ENCODE measurements around the gene ODF2.
A peak's percentile ranks its signal among the peaks of the same experiment; 100 is the strongest.
"Not testable (repeated sequence)": the region's sequence is repeated elsewhere in the genome, so short reads cannot be mapped to it uniquely, and the experiment has no call there.

Gene ODF2

DNA sequence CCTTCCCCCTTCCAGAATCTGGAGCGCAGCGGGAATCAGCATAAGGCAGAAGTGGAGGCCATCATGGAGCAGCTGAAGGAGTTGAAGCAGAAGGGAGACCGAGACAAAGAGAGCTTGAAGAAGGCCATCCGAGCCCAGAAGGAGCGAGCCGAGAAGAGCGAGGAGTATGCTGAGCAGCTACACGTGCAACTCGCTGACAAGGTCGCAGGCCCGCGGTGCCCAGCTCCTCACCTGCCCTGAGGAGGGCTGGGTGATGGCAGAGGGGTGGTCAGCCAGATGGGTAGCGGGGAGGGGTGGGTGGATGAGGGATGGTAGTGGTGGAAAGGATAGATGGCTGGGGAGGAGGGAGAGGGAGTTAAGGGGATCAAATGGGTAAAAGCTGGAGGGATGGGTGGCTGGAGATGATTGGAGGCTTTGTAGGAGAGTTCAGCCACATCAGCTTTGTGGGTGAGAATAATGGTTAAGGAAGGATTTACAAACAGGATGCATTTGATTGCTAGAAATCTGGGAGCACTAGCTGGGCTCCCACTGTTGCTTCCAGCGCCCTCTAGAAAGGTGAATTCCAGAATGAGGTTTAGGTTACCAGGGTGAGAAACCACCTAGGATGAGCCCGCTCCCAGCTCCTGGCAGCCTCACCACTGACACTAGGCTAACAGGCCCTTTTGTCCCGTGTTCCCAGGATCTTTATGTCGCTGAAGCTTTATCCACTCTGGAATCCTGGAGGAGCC lies 29.0 kb downstream of the ODF2 start:
- DNase-seq (ENCODE audit: low spot score): no peak

- no peak for DNase-seq (ENCODE audit: low spot score)
Observed at GRCh38 chr9:128485414-128485855, 29.6 kb downstream of the ODF2 start.

DNA sequence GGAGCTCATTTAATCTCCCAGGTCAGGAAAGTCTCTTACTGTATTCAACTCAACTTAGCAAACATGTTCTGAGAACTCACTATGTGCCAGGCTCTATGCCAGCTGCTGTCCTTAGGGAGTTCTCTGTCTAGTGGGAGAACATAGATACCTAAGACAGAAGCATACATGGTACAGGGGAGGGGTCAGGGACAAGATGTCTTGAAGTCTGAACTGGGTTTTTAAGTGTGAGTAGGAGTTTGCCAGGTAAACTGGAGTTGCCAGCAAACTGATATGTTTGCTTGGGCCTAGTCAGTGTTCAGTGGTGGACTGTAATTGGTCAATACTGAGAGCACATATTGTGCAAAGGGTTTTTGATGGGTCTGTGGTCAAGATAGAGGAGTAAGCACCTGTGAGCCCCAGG lies 30.4 kb downstream of the ODF2 start:
- DNase-seq (ENCODE audit: low spot score): no peak

GRCh38 chr9:128493424-128493823 lies 37.6 kb downstream of the ODF2 start:
- no peak for DNase-seq (ENCODE audit: low spot score)

GRCh38 chr9:128494108-128494745 lies 38.4 kb downstream of the ODF2 start:
- DNase-seq (ENCODE audit: low spot score): no peak

DNA sequence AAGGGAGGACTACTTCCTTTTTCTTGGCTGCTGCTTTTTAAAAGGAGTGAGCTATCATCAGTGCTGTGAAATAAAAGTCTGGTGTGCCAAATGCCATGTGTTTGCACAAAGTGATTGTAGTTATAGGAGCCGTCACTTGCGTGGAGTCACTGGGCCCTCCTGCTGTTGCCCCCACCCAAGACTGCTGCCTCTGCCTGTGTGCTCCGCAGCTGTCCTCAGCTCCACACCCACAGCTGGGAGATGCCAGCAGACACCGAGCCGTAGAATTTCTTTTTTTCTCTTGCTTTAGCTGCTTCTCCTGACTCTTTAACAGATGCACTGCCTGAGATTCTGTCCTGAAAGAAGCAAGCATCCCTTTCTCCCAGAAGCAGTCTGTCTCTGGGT lies 38.9 kb downstream of the ODF2 start:
- no peak for DNase-seq (ENCODE audit: low spot score)

DNA sequence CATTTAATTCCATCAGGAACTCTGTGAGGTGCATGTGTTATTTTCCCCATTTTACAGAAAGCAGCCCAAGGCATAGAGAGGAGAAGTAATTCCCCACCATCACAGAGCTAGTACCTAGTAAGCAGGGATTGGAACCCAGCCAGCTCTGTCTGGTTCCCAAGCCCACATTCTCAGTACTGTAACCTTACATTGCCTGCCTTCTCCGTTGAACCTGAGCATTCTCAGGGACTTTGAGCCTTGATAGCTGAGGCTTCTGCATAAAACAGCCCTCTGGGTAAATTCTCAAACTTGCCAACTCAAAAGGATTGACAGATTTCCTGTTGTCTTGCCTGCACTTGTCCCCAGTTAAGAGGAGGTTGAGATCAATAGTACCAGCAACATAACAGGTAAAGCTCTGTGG lies 39.5 kb downstream of the ODF2 start:
- no peak for DNase-seq (ENCODE audit: low spot score)

DNA sequence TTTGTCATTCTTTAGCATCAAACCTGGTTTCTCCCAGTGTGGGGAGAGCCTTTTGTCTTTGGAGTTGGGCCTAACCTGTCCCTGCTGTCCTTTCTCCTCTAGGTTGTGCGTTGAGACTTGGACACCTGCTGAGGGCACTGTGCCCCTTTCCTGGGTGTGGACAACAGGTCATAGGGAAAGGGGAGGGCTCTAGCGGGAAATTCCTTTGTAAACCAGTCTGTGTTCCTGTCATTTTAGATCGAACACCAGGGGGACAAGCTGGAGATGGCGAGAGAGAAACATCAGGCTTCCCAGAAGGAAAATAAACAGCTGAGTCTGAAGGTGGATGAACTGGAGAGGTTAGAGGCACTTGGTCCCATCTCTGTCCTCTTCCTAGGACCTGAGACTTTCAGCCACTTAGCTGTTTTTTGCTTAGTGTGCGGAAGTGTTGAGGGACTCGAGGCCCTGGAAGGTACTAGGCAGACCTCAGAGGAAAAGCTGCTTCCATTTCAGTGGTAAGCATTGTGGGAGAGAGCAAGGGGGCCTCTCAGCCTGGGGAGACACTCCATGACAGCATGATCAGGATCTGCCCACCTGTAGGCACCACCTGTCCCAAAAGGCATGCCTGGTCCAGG lies 40.1 kb downstream of the ODF2 start:
- DNase-seq (ENCODE audit: low spot score): no peak

- no peak for DNase-seq (ENCODE audit: low spot score)
Observed at GRCh38 chr9:128497824-128498610, 42.2 kb downstream of the ODF2 start.

DNA sequence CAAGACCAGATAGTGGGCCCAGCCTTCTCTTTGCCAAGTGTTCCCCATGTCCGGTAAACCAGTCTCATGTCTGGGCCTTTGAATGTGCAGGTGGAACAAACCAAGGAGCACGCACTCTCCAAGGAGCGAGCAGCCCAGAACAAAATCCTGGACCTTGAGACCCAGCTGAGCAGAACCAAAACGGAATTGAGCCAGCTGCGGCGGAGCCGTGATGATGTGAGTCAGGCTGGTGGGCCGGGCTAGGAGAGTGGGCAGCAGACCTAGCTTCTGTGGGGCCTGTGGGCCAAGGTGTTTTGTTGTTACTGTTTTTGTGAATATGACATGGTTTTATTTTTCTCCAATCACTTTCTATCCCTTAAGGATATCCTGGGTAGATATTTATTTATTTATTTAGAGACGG lies 43.1 kb downstream of the ODF2 start:
- no peak for DNase-seq (ENCODE audit: low spot score)

- no peak for DNase-seq (ENCODE audit: low spot score)
Observed at GRCh38 chr9:128499920-128500319, 44.1 kb downstream of the ODF2 start.

DNA sequence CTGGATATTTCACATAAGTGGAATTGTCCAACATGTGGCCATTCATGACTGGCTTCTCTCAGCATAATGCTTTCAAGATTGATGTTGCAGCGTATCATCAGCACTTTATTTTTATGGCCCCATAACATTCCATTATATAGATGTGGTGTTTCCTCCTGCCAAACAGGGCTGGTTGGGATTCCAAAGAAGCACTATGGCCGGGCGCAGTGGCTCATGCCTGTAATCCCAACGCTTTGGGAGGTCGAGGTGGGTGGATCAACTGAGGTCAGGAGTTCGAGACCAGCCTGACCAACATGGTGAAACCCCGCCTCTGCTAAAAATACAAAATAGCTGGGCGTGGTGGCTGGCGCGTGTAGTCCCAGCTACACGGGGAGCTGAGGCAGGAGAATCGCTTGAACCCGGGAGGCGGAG lies 47.6 kb downstream of the ODF2 start:
- not testable (repeated sequence) for DNase-seq (ENCODE audit: low spot score)

- no peak for DNase-seq (ENCODE audit: low spot score)
Observed at GRCh38 chr9:128503870-128504269, 48.1 kb downstream of the ODF2 start.

- DNase-seq (ENCODE audit: low spot score): peak; percentile 97
Observed at GRCh38 chr9:128504485-128505413, 48.9 kb downstream of the ODF2 start, which contains the start of gene GLE1. TSS of gene GLE1 (plus strand) at chr9:128504719. CDS start at chr9:128504806, 87 bp downstream.

DNA sequence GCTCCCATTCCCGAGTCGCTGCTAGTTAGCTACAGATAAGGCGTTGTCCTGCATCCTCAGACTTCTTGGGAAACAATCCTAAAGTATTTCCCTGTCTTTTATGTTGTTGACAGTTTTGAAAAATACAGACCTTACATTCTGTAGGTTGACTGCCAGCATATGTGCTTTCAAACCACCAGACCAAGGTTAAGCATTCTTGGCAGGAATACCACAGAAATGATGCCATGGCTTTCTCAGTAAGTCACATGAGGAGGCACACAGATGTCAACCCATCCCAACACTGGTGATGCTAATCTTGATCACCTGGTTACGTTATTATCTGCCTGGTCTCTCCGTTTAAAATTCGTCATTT lies 49.6 kb downstream of the ODF2 start:
- DNase-seq (ENCODE audit: low spot score): no peak

DNA sequence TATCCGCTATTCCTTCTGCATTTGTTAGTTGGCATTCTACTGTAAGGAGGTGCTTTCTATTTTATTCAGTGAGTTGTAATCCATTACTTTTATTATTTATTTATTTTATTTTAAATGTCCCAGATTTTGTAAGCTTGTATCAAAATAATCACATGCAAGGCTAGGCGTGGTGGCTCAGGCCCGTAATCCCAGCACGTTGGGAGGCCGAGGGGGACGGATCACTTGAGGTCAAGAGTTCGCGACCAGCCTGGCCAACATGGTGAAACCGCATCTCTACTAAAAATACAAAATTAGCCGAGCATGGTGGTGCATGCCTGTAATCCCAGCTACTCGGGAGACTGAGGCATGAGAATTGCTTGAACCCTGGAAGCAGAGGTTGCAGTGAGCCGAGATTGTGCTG lies 50.1 kb downstream of the ODF2 start:
- DNase-seq (ENCODE audit: low spot score): not testable (repeated sequence)

DNA sequence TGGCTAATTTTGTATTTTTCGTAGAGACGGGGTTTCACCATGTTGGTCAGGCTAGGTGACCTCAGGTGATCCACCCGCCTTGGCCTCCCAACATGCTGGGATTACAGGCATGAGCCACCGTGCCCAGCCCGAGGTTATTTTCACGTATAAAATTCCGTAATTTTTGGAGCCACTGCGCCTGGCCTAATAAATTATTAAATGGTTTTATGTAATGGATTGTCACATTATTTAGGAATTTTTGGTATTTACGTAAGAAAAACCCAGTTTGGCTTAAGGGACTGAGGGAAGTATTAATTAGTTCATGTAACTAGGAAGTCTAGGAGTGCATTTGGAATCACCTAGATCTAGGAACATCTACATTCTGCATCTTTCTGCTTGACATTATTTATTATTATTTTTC lies 57.0 kb downstream of the ODF2 start:
- DNase-seq (ENCODE audit: low spot score): no peak

DNA sequence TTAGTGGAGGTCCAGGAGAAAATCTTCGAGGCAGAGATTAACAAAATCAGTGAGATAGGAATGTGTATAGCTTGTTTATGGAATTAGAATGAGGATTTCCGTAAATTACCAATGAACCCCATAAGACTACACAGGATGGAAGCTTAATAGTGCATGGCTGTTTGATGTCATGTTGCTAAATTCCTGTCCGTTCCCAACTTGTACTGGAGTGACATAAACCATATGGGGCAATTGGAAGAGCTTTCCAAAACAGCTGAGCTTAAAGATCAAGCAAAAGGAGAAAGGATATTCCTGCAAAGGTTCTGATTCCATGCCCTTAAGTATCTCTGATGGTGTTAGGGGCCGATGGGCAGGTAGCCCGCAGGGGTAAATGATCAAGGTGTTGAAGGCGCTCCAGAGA lies 66.2 kb downstream of the ODF2 start:
- no peak for DNase-seq (ENCODE audit: low spot score)

GRCh38 chr9:128523199-128523925 lies 67.6 kb downstream of the ODF2 start:
- DNase-seq (ENCODE audit: low spot score): peak; percentile 67

GRCh38 chr9:128526720-128527119 lies 70.9 kb downstream of the ODF2 start:
- no peak for DNase-seq (ENCODE audit: low spot score)

All from left forelimb (tissue), 1 donor.